Uterus (tissue), 2 donors: ENCODE results near the gene DNM2.

ENCODE experiments used
- POLR2A ChIP-seq, 2 donors: fragments of 450-650 bp; IDR thresholded peaks; one replicate each; pipeline ENCODE4 v1.6.1; 2016; ENCODE audit warnings: antibody characterized with exemption in 2 of 2, mild to moderate bottlenecking in 1 of 2, moderate library complexity in 1 of 2
- TF ChIP-seq, protein P1 (sequence below), 4 experiments: fragments of 200-600 bp in 2 of 4; fragments of 450-650 bp in 2 of 4; sonication (generic) in 2 of 4; IDR thresholded peaks; one replicate each; pipeline ENCODE4 v1.5.1; 2016 to 2019; ENCODE audit warnings: antibody characterized with exemption in 4 of 4, mild to moderate bottlenecking in 2 of 4, moderate library complexity in 1 of 4

DNA sequence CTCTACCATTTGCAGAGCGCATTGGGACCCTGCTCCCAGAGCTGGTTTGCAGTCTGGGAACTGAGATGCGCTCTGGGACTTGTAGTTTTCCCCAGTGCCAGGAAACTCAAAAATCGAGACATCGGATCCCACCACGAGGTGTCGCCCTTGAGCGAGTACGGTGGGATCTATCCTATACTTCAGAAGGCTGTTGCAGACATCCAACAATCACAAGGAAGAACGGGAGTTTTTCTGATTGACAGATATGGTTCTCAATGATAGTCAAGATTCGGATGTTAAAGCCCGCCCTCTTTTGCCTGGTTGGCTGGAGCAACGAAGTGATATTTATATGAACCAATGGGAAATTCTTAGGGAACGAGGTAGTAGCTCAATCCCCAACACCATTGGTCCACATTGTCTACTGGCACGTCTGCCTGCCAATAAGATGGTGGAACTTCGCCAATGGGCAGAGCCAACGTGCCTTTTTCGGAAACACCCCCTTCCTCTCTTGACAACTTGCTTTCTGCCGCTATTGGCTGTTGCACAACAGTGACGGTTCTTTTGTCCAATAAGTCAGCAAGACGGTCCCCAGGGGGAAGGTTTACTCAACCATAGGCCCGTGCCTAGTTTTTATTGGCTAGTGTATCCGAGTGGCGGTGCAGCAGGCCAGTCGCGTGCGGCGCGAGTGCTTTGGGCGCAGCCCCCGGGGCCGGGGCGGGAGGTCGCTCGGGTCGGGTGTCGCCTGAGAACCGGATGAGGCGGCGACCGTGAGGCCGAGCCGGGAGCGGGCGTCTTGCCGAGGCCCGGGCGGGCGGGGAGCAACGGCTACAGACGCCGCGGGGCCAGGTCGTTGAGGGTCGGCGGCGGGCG, at the start of gene DNM2:
- TF ChIP-seq POLR2A (IDR thresholded peaks at IDR 0.05): peak; percentile 56 to 74
- TF ChIP-seq, protein P1, sequence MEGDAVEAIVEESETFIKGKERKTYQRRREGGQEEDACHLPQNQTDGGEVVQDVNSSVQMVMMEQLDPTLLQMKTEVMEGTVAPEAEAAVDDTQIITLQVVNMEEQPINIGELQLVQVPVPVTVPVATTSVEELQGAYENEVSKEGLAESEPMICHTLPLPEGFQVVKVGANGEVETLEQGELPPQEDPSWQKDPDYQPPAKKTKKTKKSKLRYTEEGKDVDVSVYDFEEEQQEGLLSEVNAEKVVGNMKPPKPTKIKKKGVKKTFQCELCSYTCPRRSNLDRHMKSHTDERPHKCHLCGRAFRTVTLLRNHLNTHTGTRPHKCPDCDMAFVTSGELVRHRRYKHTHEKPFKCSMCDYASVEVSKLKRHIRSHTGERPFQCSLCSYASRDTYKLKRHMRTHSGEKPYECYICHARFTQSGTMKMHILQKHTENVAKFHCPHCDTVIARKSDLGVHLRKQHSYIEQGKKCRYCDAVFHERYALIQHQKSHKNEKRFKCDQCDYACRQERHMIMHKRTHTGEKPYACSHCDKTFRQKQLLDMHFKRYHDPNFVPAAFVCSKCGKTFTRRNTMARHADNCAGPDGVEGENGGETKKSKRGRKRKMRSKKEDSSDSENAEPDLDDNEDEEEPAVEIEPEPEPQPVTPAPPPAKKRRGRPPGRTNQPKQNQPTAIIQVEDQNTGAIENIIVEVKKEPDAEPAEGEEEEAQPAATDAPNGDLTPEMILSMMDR (IDR thresholded peaks at IDR 0.05): peak; percentile 78 to 96 (median 88)
